Measurements from ENCODE around the gene CD8A. TPM values are rescaled to one million over a fixed set of nuclear protein-coding genes. Genes with fewer than 3 reads are reported as not detected.

The CD8A gene
- total RNA-seq, 1 donor from 2014 or later = 0.34 TPM

DNA sequence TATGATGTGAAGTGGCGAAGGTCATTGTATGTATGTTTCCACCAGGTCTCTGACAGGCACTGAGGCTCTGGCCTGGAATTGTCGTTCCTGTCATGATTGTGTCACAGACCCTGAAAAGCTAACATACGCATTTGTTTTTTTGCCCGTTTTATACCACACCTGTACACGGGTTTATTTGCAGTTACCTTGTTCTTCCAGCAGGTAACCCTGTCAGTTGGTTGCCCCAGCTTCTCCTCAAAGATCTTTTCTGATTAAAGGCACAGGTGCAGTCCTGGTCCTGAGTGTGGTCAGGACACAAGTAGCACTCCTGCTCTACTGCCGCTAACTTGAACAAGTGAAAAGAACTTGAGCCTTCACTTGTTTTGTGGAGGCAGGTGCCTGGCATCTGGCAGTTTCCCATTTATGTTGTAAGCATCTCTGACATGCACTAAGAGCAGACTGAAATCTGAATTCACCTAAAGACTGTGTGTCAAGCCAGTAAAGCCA is 19.9 kb downstream of the CD8A start:
- Mint-ChIP-seq H3K36me3 (peaks cover 16% of the 10 kb centered on the region), H3K9me3 (no peaks in the 10 kb centered on the region), H3K4me1 (peaks cover 12% of the 10 kb centered on the region), H3K27me3 (ENCODE audit: insufficient read depth, low read depth) (no peaks in the 10 kb centered on the region), H3K4me3 (no peak overlapping the region), H3K27ac (no peak overlapping the region)
- Histone ChIP-seq H3K4me2 (no peak overlapping the region), H3K27me3 (no peaks in the 10 kb centered on the region), H3K4me1 (peaks cover 23% of the 10 kb centered on the region), H2AFZ (replicated peaks) (no peak overlapping the region), H3K36me3 (peaks cover 21% of the 10 kb centered on the region), H4K20me1 (ENCODE audit: low read depth) (peaks cover 30% of the 10 kb centered on the region), H3K4me3 (no peak overlapping the region), H3K9ac (no peak overlapping the region), H3K79me2 (ENCODE audit: low read depth) (no peaks in the 10 kb centered on the region), H3F3A (ENCODE audit: low read depth) (no peaks in the 10 kb centered on the region), H3K27ac (no peak overlapping the region), H3K9me3 (ENCODE audit: low read depth) (no peaks in the 10 kb centered on the region)
- no peak for DNase-seq (ENCODE audit: low spot score)
- TF ChIP-seq EZH2phosphoT487 (IDR thresholded peaks at IDR 0.05) = no peak
- TF ChIP-seq EZH2 (IDR thresholded peaks at IDR 0.05) = no peak
- TF ChIP-seq, protein P1, sequence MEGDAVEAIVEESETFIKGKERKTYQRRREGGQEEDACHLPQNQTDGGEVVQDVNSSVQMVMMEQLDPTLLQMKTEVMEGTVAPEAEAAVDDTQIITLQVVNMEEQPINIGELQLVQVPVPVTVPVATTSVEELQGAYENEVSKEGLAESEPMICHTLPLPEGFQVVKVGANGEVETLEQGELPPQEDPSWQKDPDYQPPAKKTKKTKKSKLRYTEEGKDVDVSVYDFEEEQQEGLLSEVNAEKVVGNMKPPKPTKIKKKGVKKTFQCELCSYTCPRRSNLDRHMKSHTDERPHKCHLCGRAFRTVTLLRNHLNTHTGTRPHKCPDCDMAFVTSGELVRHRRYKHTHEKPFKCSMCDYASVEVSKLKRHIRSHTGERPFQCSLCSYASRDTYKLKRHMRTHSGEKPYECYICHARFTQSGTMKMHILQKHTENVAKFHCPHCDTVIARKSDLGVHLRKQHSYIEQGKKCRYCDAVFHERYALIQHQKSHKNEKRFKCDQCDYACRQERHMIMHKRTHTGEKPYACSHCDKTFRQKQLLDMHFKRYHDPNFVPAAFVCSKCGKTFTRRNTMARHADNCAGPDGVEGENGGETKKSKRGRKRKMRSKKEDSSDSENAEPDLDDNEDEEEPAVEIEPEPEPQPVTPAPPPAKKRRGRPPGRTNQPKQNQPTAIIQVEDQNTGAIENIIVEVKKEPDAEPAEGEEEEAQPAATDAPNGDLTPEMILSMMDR (IDR thresholded peaks at IDR 0.05) = no peak

DNA sequence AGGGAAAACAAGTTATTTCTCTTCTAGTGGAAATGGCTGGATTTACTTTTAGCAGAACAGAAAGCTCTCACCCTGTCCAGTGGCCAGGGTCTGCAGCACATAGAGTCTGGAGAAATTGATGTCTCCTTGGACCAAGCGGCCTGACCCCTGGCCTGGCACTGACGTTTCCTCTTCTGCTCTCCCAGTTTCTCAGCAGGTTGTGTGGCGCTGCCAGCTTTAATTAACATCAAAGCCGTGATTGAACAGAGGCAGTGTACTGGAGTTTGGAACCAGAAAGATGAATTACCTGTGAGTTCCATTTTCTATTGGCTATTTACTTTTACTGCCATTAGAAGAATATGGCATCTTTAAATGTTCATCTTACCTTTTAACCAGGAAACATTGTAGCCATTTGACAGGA is 20.9 kb downstream of the CD8A start:
- H3K36me3 ChIP-seq = peaks cover 21% of the 10 kb centered on the region
- Mint-ChIP-seq H3K4me3 (no peak overlapping the region), H3K27ac (no peak overlapping the region), H3K36me3 (peaks cover 16% of the 10 kb centered on the region), H3K9me3 (no peaks in the 10 kb centered on the region), H3K4me1 (peaks cover 6% of the 10 kb centered on the region), H3K27me3 (ENCODE audit: insufficient read depth, low read depth) (no peaks in the 10 kb centered on the region)
- no peak overlapping the region for H2AFZ ChIP-seq (replicated peaks)
- H3K27ac ChIP-seq = no peak overlapping the region
- no peak overlapping the region for H3K4me3 ChIP-seq
- H3K4me1 ChIP-seq = peaks cover 15% of the 10 kb centered on the region
- peaks cover 5% of the 10 kb centered on the region for H3K79me2 ChIP-seq (ENCODE audit: low read depth)
- no peak overlapping the region for H3K4me2 ChIP-seq
- H4K20me1 ChIP-seq (ENCODE audit: low read depth) = peaks cover 30% of the 10 kb centered on the region
- no peak overlapping the region for H3K9ac ChIP-seq
- no peaks in the 10 kb centered on the region for H3F3A ChIP-seq (ENCODE audit: low read depth)
- DNase-seq (ENCODE audit: low spot score) = no peak
- TF ChIP-seq, protein P1 (IDR thresholded peaks at IDR 0.05) = no peak
- TF ChIP-seq EZH2phosphoT487 (IDR thresholded peaks at IDR 0.05) (no peak), EZH2 (IDR thresholded peaks at IDR 0.05) (no peak)
- H3K27me3 ChIP-seq = no peaks in the 10 kb centered on the region
- H3K9me3 ChIP-seq (ENCODE audit: low read depth) = no peaks in the 10 kb centered on the region

- DNase-seq (ENCODE audit: low spot score) = no peak
- Histone ChIP-seq H3K27ac (no peak overlapping the region), H3K27me3 (no peaks in the 10 kb centered on the region), H3K79me2 (ENCODE audit: low read depth) (peaks cover 5% of the 10 kb centered on the region), H4K20me1 (ENCODE audit: low read depth) (peaks cover 26% of the 10 kb centered on the region), H3K9ac (no peak overlapping the region), H2AFZ (replicated peaks) (no peak overlapping the region), H3K36me3 (peaks cover 21% of the 10 kb centered on the region), H3F3A (ENCODE audit: low read depth) (peaks cover 6% of the 10 kb centered on the region), H3K9me3 (ENCODE audit: low read depth) (no peaks in the 10 kb centered on the region), H3K4me2 (no peak overlapping the region), H3K4me3 (no peak overlapping the region), H3K4me1 (peaks cover under 1% of the 10 kb centered on the region)
- no peak for TF ChIP-seq EZH2phosphoT487 (IDR thresholded peaks at IDR 0.05)
- no peak for TF ChIP-seq EZH2 (IDR thresholded peaks at IDR 0.05)
- TF ChIP-seq, protein P1 (IDR thresholded peaks at IDR 0.05) = no peak
- Mint-ChIP-seq H3K27me3 (ENCODE audit: insufficient read depth, low read depth) (no peaks in the 10 kb centered on the region), H3K27ac (no peak overlapping the region), H3K4me3 (no peak overlapping the region), H3K36me3 (peaks cover 13% of the 10 kb centered on the region), H3K4me1 (no peaks in the 10 kb centered on the region), H3K9me3 (no peaks in the 10 kb centered on the region)
Observed at GRCh38 chr2:86768189-86768949, 22.3 kb downstream of the CD8A start.
